ENCODE data around the gene ZMIZ1.

Gene ZMIZ1

DNA sequence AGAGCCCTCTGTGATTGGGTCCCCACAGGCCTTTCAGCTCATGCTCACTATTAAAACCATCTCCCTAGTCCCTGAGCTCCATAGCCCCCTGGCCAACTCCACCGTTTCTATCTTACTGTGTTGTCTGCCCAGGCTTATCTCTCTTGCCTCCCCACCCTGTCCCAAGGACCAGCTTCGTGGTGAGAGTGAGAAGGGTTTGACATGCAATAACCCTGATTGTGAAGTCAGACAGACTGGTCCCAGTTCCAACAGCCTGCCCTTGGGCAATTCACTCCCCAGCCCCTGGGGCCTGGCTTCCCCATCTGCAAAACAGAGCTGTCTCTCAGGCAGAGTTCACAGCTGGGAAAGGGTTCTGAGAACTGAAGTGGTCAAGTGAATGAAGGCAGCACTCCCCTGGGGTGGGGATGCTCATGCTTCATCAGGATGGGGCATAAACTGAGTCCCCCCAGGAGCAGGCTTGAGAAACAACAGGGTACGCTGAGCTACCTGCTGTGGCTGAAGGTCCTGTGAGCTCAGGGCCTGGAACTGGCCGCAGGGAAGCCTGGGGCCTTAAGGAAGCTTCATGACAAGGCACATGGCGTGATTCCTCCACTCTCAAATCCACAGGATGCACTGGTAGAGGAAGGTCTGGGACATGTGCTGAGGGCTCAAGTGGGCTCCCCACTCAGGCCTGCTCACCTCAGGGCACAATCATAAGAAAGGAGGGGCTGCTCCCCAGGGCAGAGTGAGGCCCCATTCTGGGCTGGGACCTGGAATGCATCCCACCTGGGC lies 276.7 kb downstream of the ZMIZ1 start:
- H3K9me3 ChIP-seq (ENCODE audit: control insufficient read depth in 1 of 2, low read length in 2 of 2), result no peaks in the 10 kb centered on the region
- H3K27ac ChIP-seq (ENCODE audit: low read depth, low read length), result no peak overlapping the region
- no peak overlapping the region for H3K4me3 ChIP-seq (ENCODE audit: low read depth in 1 of 2, low read length in 2 of 2)
- H3K27me3 ChIP-seq (ENCODE audit: control insufficient read depth in 1 of 2, insufficient read depth in 2 of 2, low read length in 2 of 2), result no peaks in the 10 kb centered on the region
- H3K4me1 ChIP-seq (ENCODE audit: control insufficient read depth in 1 of 2, insufficient read depth in 2 of 2, low read length in 2 of 2), result peaks cover 26 to 34% of the 10 kb centered on the region in 2 donors
- H3K9ac ChIP-seq (ENCODE audit: low read depth in 1 of 2, low read length in 2 of 2), result no peak overlapping the region
- H3K36me3 ChIP-seq (ENCODE audit: control insufficient read depth in 1 of 2, insufficient read depth in 2 of 2, low read length in 2 of 2), result peaks cover 13 to 16% of the 10 kb centered on the region in 2 donors

DNA sequence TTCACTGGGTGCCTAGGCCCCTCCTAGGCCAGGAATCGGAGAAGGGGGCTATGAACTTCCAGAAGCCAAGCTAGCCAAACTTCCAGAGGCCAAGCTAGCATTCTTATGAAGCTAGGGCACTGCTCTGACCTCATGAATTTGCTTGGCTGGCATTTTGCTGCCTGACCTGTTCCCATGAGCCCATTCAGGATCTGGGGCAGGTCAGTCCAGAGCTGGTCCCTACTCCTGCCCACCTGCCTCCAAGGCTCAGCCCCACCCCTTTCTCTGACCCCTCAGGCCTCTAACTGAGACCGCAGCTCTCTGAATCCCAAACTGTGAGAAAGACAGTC lies 277.2 kb downstream of the ZMIZ1 start:
- Histone ChIP-seq H3K4me3 (ENCODE audit: low read depth in 1 of 2, low read length in 2 of 2) (no peak overlapping the region), H3K36me3 (ENCODE audit: control insufficient read depth in 1 of 2, insufficient read depth in 2 of 2, low read length in 2 of 2) (peaks cover 19 to 22% of the 10 kb centered on the region in 2 donors), H3K9me3 (ENCODE audit: control insufficient read depth in 1 of 2, low read length in 2 of 2) (no peaks in the 10 kb centered on the region), H3K4me1 (ENCODE audit: control insufficient read depth in 1 of 2, insufficient read depth in 2 of 2, low read length in 2 of 2) (peaks cover 26 to 34% of the 10 kb centered on the region in 2 donors), H3K27ac (ENCODE audit: low read depth, low read length) (no peak overlapping the region), H3K27me3 (ENCODE audit: control insufficient read depth in 1 of 2, insufficient read depth in 2 of 2, low read length in 2 of 2) (no peaks in the 10 kb centered on the region), H3K9ac (ENCODE audit: low read depth in 1 of 2, low read length in 2 of 2) (no peak overlapping the region)

DNA sequence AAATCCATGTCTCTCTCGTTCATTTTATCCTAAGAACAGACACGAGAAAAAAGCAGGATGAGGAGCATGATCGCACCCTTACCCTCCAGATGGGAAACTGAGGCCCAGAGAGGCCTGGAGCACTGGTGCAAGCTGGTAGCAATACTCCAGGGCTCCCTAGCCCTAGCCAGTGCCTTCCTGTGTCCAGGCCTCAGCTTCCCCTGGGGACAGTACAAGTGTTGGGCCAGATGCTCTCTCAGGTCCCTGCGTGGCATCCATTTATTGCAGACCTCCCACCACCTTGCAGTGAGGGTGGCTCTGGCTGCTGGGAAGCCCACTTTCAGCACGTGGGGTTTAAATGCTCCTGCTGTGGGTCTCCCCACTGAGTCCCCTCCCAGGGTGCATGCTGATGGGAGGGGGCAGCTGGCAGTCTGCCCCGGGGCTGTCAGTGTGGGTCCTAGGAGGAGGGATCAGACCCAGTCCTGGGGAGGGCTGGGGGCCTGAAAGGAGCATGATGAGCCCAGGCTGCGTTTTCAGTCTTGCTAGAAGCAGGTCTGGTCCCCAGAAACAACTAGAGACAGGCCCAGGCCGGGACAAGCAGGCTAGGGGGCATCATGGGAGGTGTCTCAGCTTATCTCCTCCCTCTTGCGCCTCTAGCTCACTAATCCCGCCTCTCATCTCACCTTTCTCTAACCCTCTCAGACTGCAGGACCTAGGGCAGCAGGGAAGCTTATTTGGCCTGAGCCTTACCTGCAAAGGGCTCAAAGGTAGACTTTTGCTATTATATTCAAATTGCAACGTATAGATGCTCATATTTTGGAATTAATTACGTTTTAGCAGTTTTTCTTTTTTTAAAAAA lies 277.8 kb downstream of the ZMIZ1 start:
- Histone ChIP-seq H3K4me1 (ENCODE audit: control insufficient read depth in 1 of 2, insufficient read depth in 2 of 2, low read length in 2 of 2) (peaks cover 26 to 34% of the 10 kb centered on the region in 2 donors), H3K4me3 (ENCODE audit: low read depth in 1 of 2, low read length in 2 of 2) (no peak overlapping the region), H3K9ac (ENCODE audit: low read depth in 1 of 2, low read length in 2 of 2) (no peak overlapping the region), H3K36me3 (ENCODE audit: control insufficient read depth in 1 of 2, insufficient read depth in 2 of 2, low read length in 2 of 2) (peaks cover 23 to 24% of the 10 kb centered on the region in 2 donors), H3K27ac (ENCODE audit: low read depth, low read length) (no peak overlapping the region), H3K9me3 (ENCODE audit: control insufficient read depth in 1 of 2, low read length in 2 of 2) (no peaks in the 10 kb centered on the region), H3K27me3 (ENCODE audit: control insufficient read depth in 1 of 2, insufficient read depth in 2 of 2, low read length in 2 of 2) (no peaks in the 10 kb centered on the region)

DNA sequence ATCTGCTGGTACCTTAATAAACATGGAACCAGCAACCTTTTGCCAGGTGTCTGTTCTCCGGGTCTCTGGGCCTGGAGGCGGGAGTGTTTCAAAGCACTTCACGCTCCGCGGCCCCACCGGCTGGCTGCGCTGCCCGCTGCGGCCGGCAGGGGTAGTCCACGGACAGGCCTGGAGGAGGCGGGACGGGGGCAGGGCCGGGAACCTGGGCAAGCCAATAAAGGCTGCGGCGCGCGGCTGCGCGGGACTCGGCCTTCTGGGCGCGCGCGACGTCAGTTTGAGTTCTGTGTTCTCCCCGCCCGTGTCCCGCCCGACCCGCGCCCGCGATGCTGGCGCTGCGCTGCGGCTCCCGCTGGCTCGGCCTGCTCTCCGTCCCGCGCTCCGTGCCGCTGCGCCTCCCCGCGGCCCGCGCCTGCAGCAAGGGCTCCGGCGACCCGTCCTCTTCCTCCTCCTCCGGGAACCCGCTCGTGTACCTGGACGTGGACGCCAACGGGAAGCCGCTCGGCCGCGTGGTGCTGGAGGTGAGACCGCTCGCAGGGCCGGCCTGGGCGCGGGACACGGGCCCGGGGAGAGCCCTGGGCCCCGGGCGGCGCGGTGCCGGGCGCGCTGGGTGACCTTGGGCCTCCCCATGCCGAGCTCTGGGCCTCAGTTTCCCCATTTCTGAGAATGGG lies 278.6 kb downstream of the ZMIZ1 start, which contains the start of gene PPIF:
PPIF (plus strand) TSS at position 244 of the 668 bp plus-strand sequence; CDS start at position 324, 80 bp downstream.
- Histone ChIP-seq H3K27me3 (ENCODE audit: control insufficient read depth in 1 of 2, insufficient read depth in 2 of 2, low read length in 2 of 2) (no peaks in the 10 kb centered on the region), H3K9me3 (ENCODE audit: control insufficient read depth in 1 of 2, low read length in 2 of 2) (no peaks in the 10 kb centered on the region), H3K27ac (ENCODE audit: low read depth, low read length) (peak within 1 kb of the TSS; percentile 84)

DNA sequence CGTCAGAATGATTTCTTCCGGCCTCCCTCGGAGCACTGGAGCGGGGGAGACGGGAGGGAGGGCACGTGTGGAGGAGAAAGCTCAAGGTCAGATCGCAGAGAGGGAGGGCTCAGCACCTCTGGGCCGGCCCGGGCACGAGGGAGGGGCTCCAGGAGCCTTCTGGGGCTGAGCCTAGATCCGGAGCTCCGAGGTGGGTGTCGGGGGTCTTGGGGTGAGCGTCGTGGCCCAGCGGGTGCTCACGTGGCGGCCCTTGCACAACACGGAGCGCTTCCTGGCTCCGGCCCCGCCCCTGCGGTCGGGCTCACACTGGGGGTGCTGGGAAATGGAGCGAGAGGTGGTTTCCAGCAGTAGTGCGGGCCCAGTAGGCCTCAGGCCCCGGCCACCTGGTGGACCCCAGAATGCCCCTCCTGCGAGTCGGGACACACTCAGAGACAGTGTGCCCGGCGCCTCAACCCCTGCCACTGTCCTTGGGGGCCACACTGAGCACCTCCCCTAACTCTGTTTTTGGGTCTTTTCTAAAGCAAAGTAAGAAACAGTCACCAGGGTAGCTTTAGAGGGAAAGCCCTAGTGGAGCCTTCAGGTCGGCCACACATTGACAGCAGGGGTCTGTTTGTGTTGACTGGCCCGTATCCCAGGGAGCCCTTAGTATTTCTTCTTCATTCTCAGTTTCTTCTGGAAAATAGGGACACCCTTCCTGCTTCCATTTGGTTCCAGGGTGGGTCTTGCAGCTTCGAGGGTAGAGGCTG lies 279.3 kb downstream of the ZMIZ1 start:
- Histone ChIP-seq H3K4me1 (ENCODE audit: control insufficient read depth in 1 of 2, insufficient read depth in 2 of 2, low read length in 2 of 2) (peaks cover 25 to 33% of the 10 kb centered on the region in 2 donors), H3K27ac (ENCODE audit: low read depth, low read length) (peak overlapping the region; percentile 84), H3K4me3 (ENCODE audit: low read depth in 1 of 2, low read length in 2 of 2) (peak overlapping the region; percentile 72 to 77), H3K9me3 (ENCODE audit: control insufficient read depth in 1 of 2, low read length in 2 of 2) (no peaks in the 10 kb centered on the region), H3K36me3 (ENCODE audit: control insufficient read depth in 1 of 2, insufficient read depth in 2 of 2, low read length in 2 of 2) (peaks cover 33 to 38% of the 10 kb centered on the region in 2 donors), H3K27me3 (ENCODE audit: control insufficient read depth in 1 of 2, insufficient read depth in 2 of 2, low read length in 2 of 2) (no peaks in the 10 kb centered on the region), H3K9ac (ENCODE audit: low read depth in 1 of 2, low read length in 2 of 2) (peak overlapping the region; percentile 60 to 73)

More for the DNA sequence above, 278.6 kb downstream of the ZMIZ1 start, which contains the start of gene PPIF:
- H3K36me3 ChIP-seq (ENCODE audit: control insufficient read depth in 1 of 2, insufficient read depth in 2 of 2, low read length in 2 of 2), result peaks cover 29 to 32% of the 10 kb centered on the region in 2 donors
- H3K4me3 ChIP-seq (ENCODE audit: low read depth in 1 of 2, low read length in 2 of 2), result peak within 1 kb of the TSS; percentile 72 to 77
- H3K9ac ChIP-seq (ENCODE audit: low read depth in 1 of 2, low read length in 2 of 2), result peak within 1 kb of the TSS; percentile 60 to 73
- H3K4me1 ChIP-seq (ENCODE audit: control insufficient read depth in 1 of 2, insufficient read depth in 2 of 2, low read length in 2 of 2), result peaks cover 26 to 34% of the 10 kb centered on the region in 2 donors

DNA sequence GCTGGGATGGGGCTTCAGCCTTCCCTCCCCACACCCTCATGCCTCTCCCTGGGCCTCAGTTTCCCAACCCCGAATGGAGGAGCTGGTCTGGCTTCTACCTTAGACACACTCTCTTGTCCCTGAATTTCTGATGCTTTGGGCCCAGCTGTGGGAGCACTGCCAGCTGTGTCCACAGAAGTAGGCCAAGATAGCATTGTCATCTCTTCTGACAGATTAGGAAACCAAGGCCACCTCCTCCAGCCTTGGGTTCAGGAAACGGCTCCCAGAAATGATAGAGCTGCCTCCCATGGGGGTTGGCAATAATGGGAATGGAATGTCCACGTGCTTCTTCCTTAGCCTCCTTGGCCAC lies 279.8 kb downstream of the ZMIZ1 start:
- no peaks in the 10 kb centered on the region for H3K27me3 ChIP-seq (ENCODE audit: control insufficient read depth in 1 of 2, insufficient read depth in 2 of 2, low read length in 2 of 2)
- H3K4me1 ChIP-seq (ENCODE audit: control insufficient read depth in 1 of 2, insufficient read depth in 2 of 2, low read length in 2 of 2), result peaks cover 21 to 29% of the 10 kb centered on the region in 2 donors
- peak overlapping the region; percentile 72 to 77 for H3K4me3 ChIP-seq (ENCODE audit: low read depth in 1 of 2, low read length in 2 of 2)
- no peaks in the 10 kb centered on the region for H3K9me3 ChIP-seq (ENCODE audit: control insufficient read depth in 1 of 2, low read length in 2 of 2)
- H3K9ac ChIP-seq (ENCODE audit: low read depth in 1 of 2, low read length in 2 of 2), result peak overlapping the region; percentile 60 to 73
- peaks cover 39 to 44% of the 10 kb centered on the region in 2 donors for H3K36me3 ChIP-seq (ENCODE audit: control insufficient read depth in 1 of 2, insufficient read depth in 2 of 2, low read length in 2 of 2)
- no peak overlapping the region for H3K27ac ChIP-seq (ENCODE audit: low read depth, low read length)

DNA sequence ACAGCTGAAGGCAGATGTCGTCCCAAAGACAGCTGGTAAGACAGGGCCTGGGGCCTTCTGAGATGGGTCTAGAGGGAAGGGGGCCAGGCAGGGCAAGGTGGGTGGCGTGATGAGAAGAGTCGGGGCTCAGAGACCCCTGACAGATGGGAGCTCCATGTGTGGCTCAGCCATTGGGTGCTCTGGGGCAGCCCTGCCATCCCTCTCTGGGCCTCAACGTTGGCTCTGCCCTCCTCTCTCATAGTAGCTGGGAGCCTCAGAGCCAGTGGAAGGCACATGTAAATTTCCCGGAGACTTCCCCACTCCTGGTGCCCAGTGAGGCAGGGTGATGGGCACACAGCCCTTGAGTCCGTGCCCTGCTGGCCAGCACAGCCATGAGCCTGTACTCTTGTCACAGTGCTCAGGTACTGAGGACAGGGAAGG lies 280.3 kb downstream of the ZMIZ1 start:
- no peaks in the 10 kb centered on the region for H3K9me3 ChIP-seq (ENCODE audit: control insufficient read depth in 1 of 2, low read length in 2 of 2)
- peak overlapping the region; percentile 72 to 77 for H3K4me3 ChIP-seq (ENCODE audit: low read depth in 1 of 2, low read length in 2 of 2)
- peak overlapping the region in 1 of 2 donors; percentile 73 for H3K9ac ChIP-seq (ENCODE audit: low read depth in 1 of 2, low read length in 2 of 2)
- H3K27me3 ChIP-seq (ENCODE audit: control insufficient read depth in 1 of 2, insufficient read depth in 2 of 2, low read length in 2 of 2), result no peaks in the 10 kb centered on the region
- H3K4me1 ChIP-seq (ENCODE audit: control insufficient read depth in 1 of 2, insufficient read depth in 2 of 2, low read length in 2 of 2), result peaks cover 21 to 29% of the 10 kb centered on the region in 2 donors
- H3K27ac ChIP-seq (ENCODE audit: low read depth, low read length), result no peak overlapping the region
- peaks cover 43 to 48% of the 10 kb centered on the region in 2 donors for H3K36me3 ChIP-seq (ENCODE audit: control insufficient read depth in 1 of 2, insufficient read depth in 2 of 2, low read length in 2 of 2)

DNA sequence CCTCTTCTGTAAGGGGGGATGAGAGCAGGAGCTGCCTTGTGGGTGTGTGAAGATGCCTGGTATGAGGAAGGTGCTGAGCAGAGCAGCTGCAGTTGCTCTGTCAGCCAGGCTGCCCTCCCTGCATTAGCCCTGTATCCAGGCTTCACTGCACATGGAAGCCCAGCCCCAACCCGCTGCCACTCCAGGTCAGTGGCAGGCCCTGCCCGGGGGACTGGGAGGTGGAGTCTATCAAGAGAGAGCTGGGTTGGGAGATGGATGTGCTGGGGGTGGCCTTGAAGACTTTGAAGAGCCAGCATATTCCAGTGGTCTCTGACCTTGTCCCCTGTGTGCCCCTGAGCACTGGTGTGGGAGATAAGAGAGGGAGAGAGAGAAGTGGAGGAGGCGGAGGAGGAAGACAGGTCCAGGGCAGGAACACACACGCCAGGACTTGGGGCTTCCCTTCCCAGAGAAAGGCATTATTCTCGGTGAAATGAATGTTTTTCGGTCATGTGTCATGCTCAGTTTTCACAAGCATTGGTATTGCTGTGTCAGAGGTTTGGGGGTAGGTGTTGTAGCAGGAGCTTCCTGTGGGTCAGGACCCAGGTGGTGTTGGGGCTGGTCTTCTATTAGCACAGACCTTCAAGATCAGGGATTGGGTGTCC lies 281.1 kb downstream of the ZMIZ1 start:
- H3K9ac ChIP-seq (ENCODE audit: low read depth in 1 of 2, low read length in 2 of 2), result peak overlapping the region in 1 of 2 donors; percentile 7
- H3K27ac ChIP-seq (ENCODE audit: low read depth, low read length), result no peak overlapping the region
- H3K4me1 ChIP-seq (ENCODE audit: control insufficient read depth in 1 of 2, insufficient read depth in 2 of 2, low read length in 2 of 2), result peaks cover 21 to 29% of the 10 kb centered on the region in 2 donors
- H3K27me3 ChIP-seq (ENCODE audit: control insufficient read depth in 1 of 2, insufficient read depth in 2 of 2, low read length in 2 of 2), result no peaks in the 10 kb centered on the region
- H3K4me3 ChIP-seq (ENCODE audit: low read depth in 1 of 2, low read length in 2 of 2), result no peak overlapping the region
- H3K9me3 ChIP-seq (ENCODE audit: control insufficient read depth in 1 of 2, low read length in 2 of 2), result no peaks in the 10 kb centered on the region
- peaks cover 49 to 56% of the 10 kb centered on the region in 2 donors for H3K36me3 ChIP-seq (ENCODE audit: control insufficient read depth in 1 of 2, insufficient read depth in 2 of 2, low read length in 2 of 2)
